Erythroblast (primary cell): Measurements from ENCODE around the gene CACNA1H.

Experiments used
- DNase-seq, 2 experiments: peaks; one replicate each; lab custom pipeline; 2025; lab: John Stamatoyannopoulos, UW
- GATA1 ChIP-seq: IDR thresholded peaks from 2 replicates; pipeline ENCODE4 v1.6.1; 2011; ENCODE audit warnings: low read depth, mild to moderate bottlenecking, control low read depth, low read length, moderate library complexity
- POLR2A ChIP-seq: IDR thresholded peaks from 2 replicates; pipeline ENCODE4 v1.6.1; 2011; ENCODE audit warnings: mild to moderate bottlenecking, low read length

Gene CACNA1H

GRCh38 chr16:1154887-1155331 is 2.0 kb downstream of the CACNA1H start:
- no peak for TF ChIP-seq POLR2A
- no peak for TF ChIP-seq GATA1
- no peak for DNase-seq

- DNase-seq = no peak
- TF ChIP-seq POLR2A (no peak), GATA1 (no peak)
Observed at GRCh38 chr16:1155353-1156054, 2.6 kb downstream of the CACNA1H start.

GRCh38 chr16:1156055-1156982 is 3.4 kb downstream of the CACNA1H start:
- TF ChIP-seq GATA1 (no peak), POLR2A (no peak)

GRCh38 chr16:1156983-1157638 is 4.2 kb downstream of the CACNA1H start:
- TF ChIP-seq POLR2A = no peak
- no peak for TF ChIP-seq GATA1
- DNase-seq = no peak

More at GRCh38 chr16:1156055-1156982, 3.4 kb downstream of the CACNA1H start:
- no peak for DNase-seq

- TF ChIP-seq POLR2A (no peak), GATA1 (no peak)
Observed at GRCh38 chr16:1157639-1158455, 4.9 kb downstream of the CACNA1H start.

GRCh38 chr16:1158456-1159324 is 5.8 kb downstream of the CACNA1H start:
- no peak for DNase-seq
- TF ChIP-seq POLR2A = no peak
- no peak for TF ChIP-seq GATA1

More at GRCh38 chr16:1157639-1158455, 4.9 kb downstream of the CACNA1H start:
- DNase-seq = no peak

- no peak for DNase-seq
- TF ChIP-seq POLR2A (no peak), GATA1 (no peak)
Observed at GRCh38 chr16:1159325-1159972, 6.5 kb downstream of the CACNA1H start.

- no peak for DNase-seq
- TF ChIP-seq POLR2A = no peak
- no peak for TF ChIP-seq GATA1
Observed at GRCh38 chr16:1159973-1160772, 7.3 kb downstream of the CACNA1H start.

GRCh38 chr16:1160773-1161348 is 8.0 kb downstream of the CACNA1H start:
- no peak for TF ChIP-seq POLR2A
- no peak for TF ChIP-seq GATA1
- DNase-seq = no peak

- TF ChIP-seq GATA1 (no peak), POLR2A (no peak)
- DNase-seq = no peak
Observed at GRCh38 chr16:1162701-1163566, 10.0 kb downstream of the CACNA1H start.
